GM18867 (cell line): ENCODE measurements around the gene ZNF827.

Experiments used
- ATAC-seq: cut with Tn5 transposase; IDR thresholded peaks from one replicate; pipeline ENCODE4 v1.9.1; 2021; ENCODE audit warnings: mild to moderate bottlenecking, moderate library complexity; ENCODE audit not compliant: unreplicated experiment

The ZNF827 gene

DNA sequence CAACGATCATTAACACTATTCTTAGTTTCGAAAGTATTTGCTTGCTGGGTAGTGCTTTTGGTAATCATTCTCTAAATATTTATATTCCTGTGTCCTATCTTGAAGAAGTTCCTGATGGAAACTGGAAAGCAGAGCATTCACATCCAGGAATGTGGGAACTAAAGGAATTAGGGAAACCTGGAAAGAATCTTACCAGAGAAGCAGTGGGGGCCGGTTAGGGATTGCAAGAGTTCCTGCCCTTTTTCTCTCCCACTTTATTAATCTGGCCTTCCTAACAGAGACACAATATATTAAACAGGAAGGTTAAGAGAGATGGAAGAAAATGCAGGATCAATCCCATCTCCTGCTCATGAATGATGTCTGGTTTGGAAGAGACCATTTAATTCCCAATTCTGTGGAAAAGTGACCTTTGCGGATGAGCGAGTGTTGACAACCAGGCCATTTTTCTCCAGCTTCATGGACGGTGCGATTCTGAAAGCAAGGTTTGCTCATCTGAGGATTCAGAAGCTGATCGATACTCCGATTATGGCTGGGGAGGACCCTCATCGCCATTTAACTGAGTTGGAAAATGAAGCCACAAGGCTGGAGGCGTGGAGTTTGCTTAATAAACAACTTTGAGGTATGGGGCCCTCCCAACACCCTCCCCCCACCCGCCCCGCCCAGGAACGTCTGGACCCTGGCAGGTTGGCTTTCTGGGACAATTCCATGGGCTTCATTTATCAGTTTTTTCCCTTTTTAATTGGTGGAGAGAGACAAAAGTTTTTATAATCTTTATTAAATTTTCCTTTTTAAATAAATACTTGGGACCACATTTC, 206.4 kb downstream of the ZNF827 start:
- ATAC-seq: no peak

DNA sequence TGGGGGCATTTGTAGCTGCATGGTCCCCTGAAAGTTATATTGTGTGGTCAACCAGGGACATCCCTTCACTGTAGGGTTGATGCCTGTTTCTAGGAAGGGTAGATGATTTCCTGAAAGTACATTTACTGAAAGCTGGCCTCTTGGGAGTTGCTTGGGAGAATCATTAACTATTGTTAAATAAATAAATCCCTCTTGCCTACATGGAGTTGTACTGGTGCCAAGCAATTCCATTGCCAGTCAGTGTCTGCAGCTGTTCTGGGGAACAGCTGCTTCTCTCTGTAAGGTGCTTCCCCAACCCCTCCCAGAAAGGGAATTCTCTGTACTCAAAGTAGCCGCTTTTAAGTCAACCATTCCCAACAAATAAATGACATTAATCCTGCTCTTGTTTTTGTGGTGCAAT, 207.6 kb downstream of the ZNF827 start:
- ATAC-seq: no peak

DNA sequence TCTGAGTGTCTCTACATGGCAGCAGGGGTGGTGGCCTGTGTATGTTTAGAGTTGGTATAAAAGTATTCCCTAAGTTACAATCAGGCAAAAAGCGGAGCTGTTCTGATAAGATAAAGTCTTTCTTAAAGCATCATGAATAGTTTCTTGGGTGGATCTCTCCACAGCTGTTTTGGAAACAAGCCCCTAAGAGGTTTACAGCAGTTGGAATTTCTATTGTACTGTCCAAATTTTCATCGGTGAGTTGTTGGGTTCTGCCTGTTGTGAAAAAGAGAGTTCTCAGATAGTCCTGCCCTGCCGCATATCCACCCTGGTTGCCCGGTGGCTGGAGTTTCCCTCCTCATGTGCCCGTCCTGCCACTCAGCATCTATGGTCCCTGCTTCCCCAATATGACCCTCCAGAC, 208.6 kb downstream of the ZNF827 start:
- ATAC-seq: no peak

DNA sequence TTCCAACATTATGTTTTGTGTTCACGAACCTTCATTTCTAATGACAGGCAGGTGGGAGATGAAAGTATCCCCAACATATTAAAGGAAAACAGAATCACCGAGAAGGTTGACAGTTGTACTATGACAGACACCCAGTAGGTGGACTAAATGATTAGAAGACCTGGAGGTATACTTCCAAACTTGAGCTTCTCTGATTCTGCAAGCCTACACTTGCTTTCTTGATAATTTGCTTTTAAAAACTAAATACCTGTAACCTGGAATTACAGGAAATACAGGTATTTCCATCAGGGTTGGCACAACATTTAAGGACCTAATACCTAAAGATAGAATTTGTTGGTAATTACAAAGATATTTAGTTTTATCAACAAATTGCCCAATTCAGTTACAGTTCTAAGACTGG, 215.3 kb downstream of the ZNF827 start:
- ATAC-seq: no peak

DNA sequence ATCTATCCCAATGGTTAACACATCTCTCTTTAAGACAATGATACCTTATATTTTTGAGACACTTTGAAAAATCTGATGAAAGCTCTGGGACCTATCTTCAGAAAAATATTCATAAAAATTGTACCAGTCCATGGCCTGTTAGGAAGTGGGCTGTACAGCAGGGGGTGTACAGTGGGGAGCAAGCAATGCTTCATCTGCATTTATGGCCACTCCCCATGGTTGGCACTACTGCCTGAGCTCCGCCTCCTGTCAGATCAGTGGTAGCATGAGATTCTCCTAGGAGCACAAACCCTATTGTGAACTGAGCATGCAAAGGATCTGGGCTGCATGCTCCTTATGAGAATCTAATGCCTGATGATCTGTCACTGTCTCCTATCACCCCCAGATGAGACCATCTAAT, 216.1 kb downstream of the ZNF827 start:
- no peak for ATAC-seq

DNA sequence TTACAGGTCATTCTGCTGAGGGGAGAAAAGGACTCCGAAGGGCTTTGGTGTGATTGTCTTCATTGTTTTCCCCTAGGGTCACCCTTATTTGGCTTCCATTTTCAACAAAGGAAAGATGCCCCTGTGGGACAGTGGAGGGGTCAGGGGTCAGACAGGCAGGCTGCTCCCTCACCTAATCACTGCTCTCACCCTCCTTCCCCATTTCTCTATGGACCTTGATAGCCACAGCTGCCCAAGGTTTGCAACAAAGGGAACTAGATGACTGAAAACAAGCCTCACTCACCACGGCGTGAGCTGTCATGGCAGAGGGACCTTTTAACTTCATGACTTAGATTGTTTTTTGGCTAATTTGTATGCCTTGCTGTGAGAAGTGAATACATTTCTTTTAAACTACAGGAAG, 218.0 kb downstream of the ZNF827 start:
- ATAC-seq: peak; percentile 24

DNA sequence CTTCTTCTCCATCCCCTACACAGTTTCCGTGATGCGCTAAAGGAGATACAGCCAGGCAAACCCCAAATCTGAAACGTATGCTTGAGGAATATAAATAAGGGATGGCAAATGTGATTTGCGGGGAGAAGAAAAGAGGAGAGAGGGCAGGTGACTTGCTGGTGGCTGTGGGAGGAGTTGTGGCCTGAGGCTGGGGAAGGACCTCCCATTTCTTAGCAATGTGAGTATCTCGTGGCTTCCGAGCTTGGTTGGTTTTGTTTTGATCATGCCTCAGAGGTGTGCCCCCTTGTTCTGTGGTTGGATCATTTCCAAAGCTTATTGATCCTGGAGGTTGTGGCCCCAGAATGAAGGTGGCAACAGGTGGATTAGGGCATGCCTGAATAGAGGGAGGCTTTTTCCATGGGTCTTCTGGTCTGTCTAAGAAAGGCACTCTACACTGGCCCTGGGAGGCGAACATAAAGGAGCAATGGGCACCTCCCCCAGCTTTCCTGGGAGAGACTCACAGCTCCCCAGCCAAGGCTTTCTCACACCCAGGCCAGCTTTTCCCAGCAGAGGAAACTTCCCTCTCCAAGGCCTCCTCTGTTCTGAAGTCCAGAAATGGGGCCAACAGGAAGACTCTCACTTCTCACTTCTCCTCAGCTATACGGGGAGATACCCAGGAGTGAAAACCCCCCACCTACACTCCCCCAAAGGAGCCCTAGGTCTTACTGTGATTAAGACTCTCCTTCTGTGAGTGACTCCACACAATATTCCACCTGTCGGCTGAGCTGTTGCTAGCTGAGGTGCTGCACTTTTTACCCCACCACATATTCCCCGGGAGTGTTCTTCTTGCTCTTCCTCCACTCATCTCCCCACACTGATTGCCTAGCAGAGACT, 218.6 kb downstream of the ZNF827 start:
- peak; percentile 83 for ATAC-seq

DNA sequence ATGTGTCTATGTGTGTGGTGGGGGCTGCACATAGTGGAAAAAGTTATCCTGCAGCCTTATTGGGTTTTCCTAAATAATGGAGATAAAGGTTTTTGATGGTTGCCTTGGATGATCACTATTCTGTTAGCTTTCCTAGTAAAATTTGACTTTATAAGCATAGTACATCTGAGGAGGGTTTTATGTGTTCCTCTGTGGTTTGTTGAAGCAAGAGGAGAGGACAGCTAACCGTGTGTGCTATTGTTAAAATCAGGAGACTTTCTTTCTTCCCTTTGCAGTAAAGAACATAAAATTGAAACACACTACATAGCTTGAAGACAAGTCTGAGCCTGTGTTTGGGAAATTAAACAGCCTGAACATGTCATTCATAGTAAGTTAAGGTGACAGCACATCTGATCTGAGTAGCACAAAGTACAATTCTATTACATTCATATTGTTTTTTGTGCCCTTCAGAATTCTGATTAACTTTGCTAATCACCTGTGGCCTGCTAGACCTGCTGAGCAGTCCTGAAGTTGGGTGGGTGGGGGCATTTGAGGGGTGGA, 221.9 kb downstream of the ZNF827 start:
- no peak for ATAC-seq

DNA sequence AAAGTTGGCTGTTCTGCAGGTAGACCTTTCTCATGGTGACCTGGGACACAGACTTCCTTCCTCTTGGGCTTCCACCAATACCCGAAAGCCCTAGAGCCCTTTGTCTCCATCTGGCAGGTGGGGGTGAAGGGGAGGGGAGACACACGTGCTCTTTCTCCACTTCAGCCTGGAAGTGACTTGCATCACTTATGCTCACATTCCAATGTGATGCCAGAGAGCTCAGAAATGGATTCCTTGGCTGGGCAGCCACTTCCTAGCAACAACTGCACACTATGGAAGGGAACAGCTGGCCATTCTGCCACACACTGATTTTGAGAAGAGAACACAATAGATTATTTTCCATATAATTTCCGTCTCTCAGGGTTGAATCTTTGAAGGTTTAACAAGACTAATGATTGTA, 222.4 kb downstream of the ZNF827 start:
- ATAC-seq: no peak

DNA sequence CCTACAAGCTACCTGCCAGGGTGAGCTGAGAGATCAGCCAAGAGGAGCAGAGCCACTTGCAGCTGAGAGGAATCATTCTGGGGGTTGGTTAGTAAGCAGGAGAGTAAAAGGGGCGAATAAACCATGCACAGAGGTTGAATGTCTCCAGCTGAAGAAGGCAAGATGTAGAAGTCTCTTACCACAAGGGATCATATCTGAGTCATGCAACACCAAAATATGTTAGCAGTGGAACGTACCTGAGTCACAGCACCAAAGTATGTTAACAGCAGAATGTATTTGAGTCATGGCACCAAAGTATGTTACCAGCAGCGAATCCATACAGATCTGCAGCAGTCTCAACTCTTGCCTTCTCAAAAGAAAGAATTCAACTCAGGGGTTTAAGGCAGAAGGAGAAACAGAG, 228.8 kb downstream of the ZNF827 start:
- ATAC-seq: peak; percentile 85

DNA sequence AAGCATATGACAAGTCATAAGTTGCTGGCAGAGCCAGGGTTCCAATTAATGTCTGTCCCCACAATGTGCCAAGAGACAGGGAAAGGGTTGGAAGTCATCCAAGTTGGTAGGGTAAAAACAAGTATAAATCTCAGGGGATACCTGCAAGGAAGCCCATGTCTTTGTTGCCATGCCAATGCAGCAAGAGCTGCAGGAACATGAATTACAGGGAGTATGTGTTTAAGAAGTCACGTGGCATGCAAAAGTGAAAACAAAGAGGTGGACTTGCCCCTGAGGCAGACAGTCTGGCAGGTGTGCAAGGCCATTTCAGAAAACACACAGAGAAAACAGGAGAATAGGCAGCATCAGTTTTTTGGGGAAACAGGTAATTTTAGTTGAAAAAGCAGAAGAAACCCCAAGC, 229.3 kb downstream of the ZNF827 start:
- peak; percentile 38 for ATAC-seq
